Measurements from ENCODE around the gene CTBP2. TPM values are rescaled to one million over a fixed set of nuclear protein-coding genes. Genes with fewer than 3 reads are reported as not detected.

The CTBP2 gene
- total and polyA plus RNA-seq, 10 of the 15 experiments (the other 5 are each of a cell fraction or from before 2014, with no cell fraction given), result 0.02 to 0.72 (median 0.06) TPM; not detected in 2

DNA sequence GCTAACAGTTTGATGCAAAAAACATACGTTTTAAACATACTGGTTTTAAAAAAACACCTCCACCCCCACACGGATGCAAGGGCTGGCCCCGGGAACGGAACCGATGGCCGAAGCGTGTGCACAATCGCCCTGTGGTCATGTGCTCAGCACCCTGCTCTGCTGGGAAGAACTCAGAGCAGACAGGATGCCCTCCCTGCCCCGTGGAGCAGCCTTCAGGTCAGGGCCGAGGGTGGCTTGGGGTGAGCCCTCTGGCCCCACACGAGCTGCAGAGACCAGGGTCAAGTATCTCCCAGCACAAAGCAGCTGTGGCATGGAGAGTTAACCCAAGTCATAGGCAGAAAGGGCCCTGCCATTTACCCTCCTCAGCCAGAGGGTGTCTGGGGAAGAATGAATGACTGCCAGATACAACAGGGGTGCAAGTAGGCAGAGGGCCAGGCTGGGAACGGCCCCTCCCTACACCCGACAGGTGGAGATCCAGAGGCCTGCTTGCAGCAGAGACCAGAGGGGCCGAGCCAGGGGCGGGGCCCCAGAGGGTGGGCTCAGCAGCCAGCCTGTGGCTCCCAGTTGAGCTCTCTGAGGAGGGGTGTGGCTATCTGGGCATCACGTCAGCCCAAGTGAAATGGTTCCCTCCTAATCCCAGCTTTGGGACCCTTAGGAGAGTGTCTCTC, 161.6 kb downstream of the CTBP2 start:
- Histone ChIP-seq H3K9ac (ENCODE audit: control insufficient read depth, insufficient read depth, low read length) (no peak overlapping the region), H3K27me3 (replicated peaks in 1 of 2; ENCODE audit: control insufficient read depth in 2 of 2, insufficient read depth in 2 of 2, low read length in 1 of 2) (no peaks in the 10 kb centered on the region), H3K36me3 (ENCODE audit: control insufficient read depth in 2 of 2, insufficient read depth in 2 of 2, low read length in 1 of 2) (no peaks in the 10 kb centered on the region), H2AFZ (ENCODE audit: control insufficient read depth, low read depth, low read length) (no peak overlapping the region), H3K4me3 (no peak overlapping the region), H3K4me1 (ENCODE audit: control insufficient read depth, insufficient read depth, low read length) (no peaks in the 10 kb centered on the region; the same call in 1 of the 2 replicates), H3K27ac (ENCODE audit: control insufficient read depth, insufficient read depth) (no peak overlapping the region), H4K20me1 (ENCODE audit: control insufficient read depth, insufficient read depth) (no peaks in the 10 kb centered on the region), H3K79me2 (ENCODE audit: control insufficient read depth, insufficient read depth, low read length) (no peaks in the 10 kb centered on the region), H3K9me3 (replicated peaks; ENCODE audit: control insufficient read depth, insufficient read depth, low read length) (no peaks in the 10 kb centered on the region), H3K4me2 (ENCODE audit: control insufficient read depth, insufficient read depth) (no peak overlapping the region)
- intact Hi-C loops (cut with micrococcal nuclease; ENCODE audit: unreplicated experiment), result no loop called here
- ATAC-seq (no peak; the same call in 2 of the 3 replicates), FAIRE-seq (no peak), DNase-seq (ENCODE audit: low read depth, low spot score) (no peak)
- WGBS (ENCODE audit: insufficient coverage, insufficient replicate concordance, low lambda C conversion rate, missing lambda C conversion rate), result 53% methylated on average over 16 of the region's 16 CpGs
- ChIA-PET POLR2A (no interaction called here), SMC1A (ENCODE audit: uncharacterized antibody, unreplicated experiment) (no interaction called here), RAD21 (ENCODE audit: unreplicated experiment) (no interaction called here), CTCF (interaction anchor here (0.6 to 1.6 kb wide), 2 partner anchors 35 to 1585 kb away, joined by 3 read pairs; no protein-coding TSS in a partner anchor)
- BruUV-seq (replicated peaks), result no TSS peak
- in situ Hi-C loops (cut with MboI), result no loop called here
- TF ChIP-seq NFYA (IDR thresholded peaks at IDR 0.05; ENCODE audit: borderline replicate concordance, low read depth, low read length) (no peak), MYC (IDR thresholded peaks at IDR 0.05; ENCODE audit: insufficient read depth, insufficient read length, insufficient replicate concordance, low read length, severe bottlenecking) (no peak), SMC3 (IDR thresholded peaks at IDR 0.05; ENCODE audit: borderline replicate concordance, low read length) (no peak), BACH1 (IDR thresholded peaks at IDR 0.05; ENCODE audit: borderline replicate concordance) (no peak), RAD51 (IDR thresholded peaks at IDR 0.05) (no peak), MTA2 (IDR thresholded peaks at IDR 0.05; ENCODE audit: low read depth) (no peak), BCL3 (IDR thresholded peaks at IDR 0.05; ENCODE audit: borderline replicate concordance, insufficient read depth, low read depth, low read length, poor library complexity, severe bottlenecking) (no peak), CREB1 (IDR thresholded peaks at IDR 0.05; ENCODE audit: low read depth) (no peak), ZNF384 (IDR thresholded peaks at IDR 0.05; ENCODE audit: borderline replicate concordance, low read depth, low read length) (no peak), TBL1XR1 (IDR thresholded peaks at IDR 0.05; ENCODE audit: low read depth, low read length) (no peak), IRF5 (IDR thresholded peaks at IDR 0.05; ENCODE audit: borderline replicate concordance) (no peak), MEF2A (IDR thresholded peaks at IDR 0.05; ENCODE audit: insufficient read depth, low read depth, low read length) (no peak), POLR2A (IDR thresholded peaks at IDR 0.05; ENCODE audit: low read depth, low read length) (no peak), CBFB (IDR thresholded peaks at IDR 0.05; ENCODE audit: low read depth) (no peak), EZH2 (IDR thresholded peaks at IDR 0.05; ENCODE audit: borderline replicate concordance, control insufficient read depth, low read depth, low read length) (no peak)
- TF ChIP-seq, protein P1, sequence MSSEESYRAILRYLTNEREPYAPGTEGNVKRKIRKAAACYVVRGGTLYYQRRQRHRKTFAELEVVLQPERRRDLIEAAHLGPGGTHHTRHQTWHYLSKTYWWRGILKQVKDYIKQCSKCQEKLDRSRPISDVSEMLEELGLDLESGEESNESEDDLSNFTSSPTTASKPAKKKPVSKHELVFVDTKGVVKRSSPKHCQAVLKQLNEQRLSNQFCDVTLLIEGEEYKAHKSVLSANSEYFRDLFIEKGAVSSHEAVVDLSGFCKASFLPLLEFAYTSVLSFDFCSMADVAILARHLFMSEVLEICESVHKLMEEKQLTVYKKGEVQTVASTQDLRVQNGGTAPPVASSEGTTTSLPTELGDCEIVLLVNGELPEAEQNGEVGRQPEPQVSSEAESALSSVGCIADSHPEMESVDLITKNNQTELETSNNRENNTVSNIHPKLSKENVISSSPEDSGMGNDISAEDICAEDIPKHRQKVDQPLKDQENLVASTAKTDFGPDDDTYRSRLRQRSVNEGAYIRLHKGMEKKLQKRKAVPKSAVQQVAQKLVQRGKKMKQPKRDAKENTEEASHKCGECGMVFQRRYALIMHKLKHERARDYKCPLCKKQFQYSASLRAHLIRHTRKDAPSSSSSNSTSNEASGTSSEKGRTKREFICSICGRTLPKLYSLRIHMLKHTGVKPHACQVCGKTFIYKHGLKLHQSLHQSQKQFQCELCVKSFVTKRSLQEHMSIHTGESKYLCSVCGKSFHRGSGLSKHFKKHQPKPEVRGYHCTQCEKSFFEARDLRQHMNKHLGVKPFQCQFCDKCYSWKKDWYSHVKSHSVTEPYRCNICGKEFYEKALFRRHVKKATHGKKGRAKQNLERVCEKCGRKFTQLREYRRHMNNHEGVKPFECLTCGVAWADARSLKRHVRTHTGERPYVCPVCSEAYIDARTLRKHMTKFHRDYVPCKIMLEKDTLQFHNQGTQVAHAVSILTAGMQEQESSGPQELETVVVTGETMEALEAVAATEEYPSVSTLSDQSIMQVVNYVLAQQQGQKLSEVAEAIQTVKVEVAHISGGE (CRISPR knock-in tag; IDR thresholded peaks at IDR 0.05), result no peak
- TF ChIP-seq, protein P2, sequence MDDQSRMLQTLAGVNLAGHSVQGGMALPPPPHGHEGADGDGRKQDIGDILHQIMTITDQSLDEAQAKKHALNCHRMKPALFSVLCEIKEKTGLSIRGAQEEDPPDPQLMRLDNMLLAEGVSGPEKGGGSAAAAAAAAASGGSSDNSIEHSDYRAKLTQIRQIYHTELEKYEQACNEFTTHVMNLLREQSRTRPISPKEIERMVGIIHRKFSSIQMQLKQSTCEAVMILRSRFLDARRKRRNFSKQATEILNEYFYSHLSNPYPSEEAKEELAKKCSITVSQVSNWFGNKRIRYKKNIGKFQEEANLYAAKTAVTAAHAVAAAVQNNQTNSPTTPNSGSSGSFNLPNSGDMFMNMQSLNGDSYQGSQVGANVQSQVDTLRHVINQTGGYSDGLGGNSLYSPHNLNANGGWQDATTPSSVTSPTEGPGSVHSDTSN (IDR thresholded peaks at IDR 0.05; ENCODE audit: insufficient replicate concordance, low read depth, low read length), result no peak

All from GM12878 (cell line).